ENCODE results near the gene ANKRD18A. TPM values are rescaled to one million over a fixed set of nuclear protein-coding genes. Genes with fewer than 3 reads are reported as not detected.

Gene ANKRD18A
- total RNA-seq, 1 experiment from 2014 or later: 46.0 TPM

- H3K36me3 Mint-ChIP-seq (ENCODE audit: insufficient read depth, unreplicated experiment): peaks cover 2% of the 10 kb centered on the region
- H3K4me3 Mint-ChIP-seq (ENCODE audit: unreplicated experiment): no peak overlapping the region
- no peak overlapping the region for H3K27ac Mint-ChIP-seq (ENCODE audit: low read depth, unreplicated experiment)
- ChIA-PET POLR2A (no interaction called here), CTCF (no interaction called here)
- BruUV-seq (replicated peaks): no TSS peak
- intact Hi-C loops (cut with micrococcal nuclease): no loop called here
- TF ChIP-seq CTCF (IDR thresholded peaks at IDR 0.05; ENCODE audit: unreplicated experiment): no peak
- DNase-seq (ENCODE audit: unreplicated experiment): no peak
- H3K9me3 Mint-ChIP-seq (ENCODE audit: unreplicated experiment): no peaks in the 10 kb centered on the region
- no peaks in the 10 kb centered on the region for H3K4me1 Mint-ChIP-seq (ENCODE audit: insufficient read depth, unreplicated experiment)
- H3K27me3 Mint-ChIP-seq (ENCODE audit: insufficient read depth, unreplicated experiment): no peaks in the 10 kb centered on the region
These were observed 98.6 kb downstream of the ANKRD18A start for GRCh38 chr9:38521762-38522161.

Other genes starting within 250 kb of the ANKRD18A start
- 17.5 and 26.2 TPM in 2 replicates for gene ALDH1B1, start 227.9 kb downstream of the ANKRD18A start, total RNA-seq (2022)
- gene IGFBPL1, start 196.1 kb downstream of the ANKRD18A start, total RNA-seq (2022): not detected in 2 replicates
- not detected in 2 replicates for gene FAM240B, start 99.5 kb upstream of the ANKRD18A start, total RNA-seq (2022)